ENCODE data around the gene RACK1. TPM values are rescaled to one million over a fixed set of nuclear protein-coding genes. Genes with fewer than 3 reads are reported as not detected.

RACK1 gene
- total RNA-seq, 1 donor from 2014 or later: 1,262 TPM

- DNase-seq (ENCODE audit: low spot score): no peak
These were observed 16.4 kb upstream of the RACK1 start for GRCh38 chr5:181259974-181260719.

GRCh38 chr5:181259283-181259682, 15.6 kb upstream of the RACK1 start:
- DNase-seq (ENCODE audit: low spot score): no peak

- no peak for DNase-seq (ENCODE audit: low spot score)
These were observed 14.9 kb upstream of the RACK1 start for GRCh38 chr5:181258576-181258975.

- DNase-seq (ENCODE audit: low spot score): no peak
These were observed 12.3 kb upstream of the RACK1 start for GRCh38 chr5:181255836-181256578.

GRCh38 chr5:181255276-181255675, 11.6 kb upstream of the RACK1 start:
- no peak for DNase-seq (ENCODE audit: low spot score)

GRCh38 chr5:181248277-181248676, 4.6 kb upstream of the RACK1 start:
- DNase-seq (ENCODE audit: low spot score): peak; percentile 26

- peak; percentile 98 for DNase-seq (ENCODE audit: low spot score)
These were observed 2.8 kb upstream of the RACK1 start for GRCh38 chr5:181246276-181247049.

- peak; percentile 86 for DNase-seq (ENCODE audit: low spot score)
These were observed 1.9 kb upstream of the RACK1 start for GRCh38 chr5:181245427-181246275.

GRCh38 chr5:181243018-181243563, 615 bp downstream of the RACK1 start:
- peak; percentile 88 for DNase-seq (ENCODE audit: low spot score)

- DNase-seq (ENCODE audit: low spot score): peak; percentile 57
These were observed 1.7 kb downstream of the RACK1 start for GRCh38 chr5:181242031-181242451.

- DNase-seq (ENCODE audit: low spot score): no peak
These were observed 2.2 kb downstream of the RACK1 start for GRCh38 chr5:181241393-181241975.

GRCh38 chr5:181239062-181239663, 4.5 kb downstream of the RACK1 start:
- DNase-seq (ENCODE audit: low spot score): peak; percentile 28

- no peak for DNase-seq (ENCODE audit: low spot score)
These were observed 5.8 kb downstream of the RACK1 start for GRCh38 chr5:181237729-181238385.

GRCh38 chr5:181236954-181237641, 6.6 kb downstream of the RACK1 start:
- DNase-seq (ENCODE audit: low spot score): peak; percentile 59

GRCh38 chr5:181236471-181236870, 7.2 kb downstream of the RACK1 start:
- DNase-seq (ENCODE audit: low spot score): peak; percentile 4

GRCh38 chr5:181235689-181236366, 7.9 kb downstream of the RACK1 start:
- DNase-seq (ENCODE audit: low spot score): peak; percentile 77

- DNase-seq (ENCODE audit: low spot score): no peak
These were observed 8.4 kb downstream of the RACK1 start for GRCh38 chr5:181235323-181235688.

Measured in mesenteric fat pad (tissue), 1 donor.